RWPE2 (cell line): ENCODE data around the gene CHCHD3.

Experiments used
- ATAC-seq: fragments of 200-7000 bp; cut with Tn5 transposase; 3 replicates; pipeline ENCODE4 v1.9.1; 2021; ENCODE audit warnings: low read depth
- DNase-seq: peaks from one replicate; pipeline ENCODE4 v3.0.0-alpha.2; 2020; ENCODE audit warnings: low spot score
- H3K27ac ChIP-seq: fragments of 450-650 bp; 2 replicates; pipeline ENCODE4 v1.5.1; 2017; ENCODE audit warnings: mild to moderate bottlenecking; ENCODE audit not compliant: poor library complexity, severe bottlenecking
- H3K27me3 ChIP-seq: fragments of 250-450 bp; sonication (Bioruptor Pico); 2 replicates; pipeline ENCODE4 v1.5.1; 2021; ENCODE audit warnings: mild to moderate bottlenecking, moderate library complexity; ENCODE audit not compliant: insufficient read depth, poor library complexity, severe bottlenecking
- H3K36me3 ChIP-seq: fragments of 250-450 bp; sonication (Bioruptor Pico); 2 replicates; pipeline ENCODE4 v1.5.1; 2020; ENCODE audit warnings: low read depth, mild to moderate bottlenecking, moderate library complexity
- H3K4me1 ChIP-seq: fragments of 250-450 bp; sonication (Bioruptor Pico); 2 replicates; pipeline ENCODE4 v1.5.1; 2021; ENCODE audit warnings: mild to moderate bottlenecking, moderate library complexity; ENCODE audit not compliant: insufficient read depth, poor library complexity, severe bottlenecking
- H3K4me3 ChIP-seq: fragments of 250-450 bp; sonication (Bioruptor Pico); 2 replicates; pipeline ENCODE4 v1.5.1; 2021; ENCODE audit warnings: mild to moderate bottlenecking, moderate library complexity; ENCODE audit not compliant: severe bottlenecking
- H3K9me3 ChIP-seq: fragments of 250-450 bp; sonication (Bioruptor Pico); 2 replicates; pipeline ENCODE4 v1.5.1; 2021; ENCODE audit warnings: mild to moderate bottlenecking, moderate library complexity; ENCODE audit not compliant: severe bottlenecking
- TF ChIP-seq, protein P1 (sequence below): fragments of 450-650 bp; IDR thresholded peaks from one replicate; pipeline ENCODE4 v1.5.1; 2017; ENCODE audit warnings: mild to moderate bottlenecking, moderate library complexity; ENCODE audit not compliant: poor library complexity, severe bottlenecking

CHCHD3 gene

DNA sequence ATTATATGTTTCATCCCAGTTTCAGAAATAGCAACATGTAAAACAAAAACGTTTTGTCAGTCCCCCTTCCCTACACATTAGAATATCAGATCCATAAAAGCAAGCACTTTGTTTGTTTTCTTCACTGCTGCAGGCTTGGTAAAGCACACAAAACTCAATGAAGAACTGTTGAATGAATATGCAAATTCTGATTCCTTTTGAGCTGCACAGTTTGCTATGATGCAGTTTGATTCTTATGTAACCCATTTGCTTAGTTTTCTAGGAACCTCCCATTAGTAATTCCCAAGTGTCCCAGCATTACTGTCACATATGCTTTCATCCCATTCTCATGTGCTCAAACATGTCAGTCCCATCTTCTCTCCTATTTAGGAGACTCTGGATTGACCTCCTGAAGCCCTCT is 26.1 kb upstream of the CHCHD3 start:
- no peak for ATAC-seq
- Histone ChIP-seq H3K36me3 (no peaks in the 10 kb centered on the region), H3K4me1 (no peaks in the 10 kb centered on the region), H3K4me3 (no peak overlapping the region), H3K9me3 (no peaks in the 10 kb centered on the region), H3K27me3 (peaks cover 2% of the 10 kb centered on the region), H3K27ac (no peak overlapping the region)
- TF ChIP-seq, protein P1, sequence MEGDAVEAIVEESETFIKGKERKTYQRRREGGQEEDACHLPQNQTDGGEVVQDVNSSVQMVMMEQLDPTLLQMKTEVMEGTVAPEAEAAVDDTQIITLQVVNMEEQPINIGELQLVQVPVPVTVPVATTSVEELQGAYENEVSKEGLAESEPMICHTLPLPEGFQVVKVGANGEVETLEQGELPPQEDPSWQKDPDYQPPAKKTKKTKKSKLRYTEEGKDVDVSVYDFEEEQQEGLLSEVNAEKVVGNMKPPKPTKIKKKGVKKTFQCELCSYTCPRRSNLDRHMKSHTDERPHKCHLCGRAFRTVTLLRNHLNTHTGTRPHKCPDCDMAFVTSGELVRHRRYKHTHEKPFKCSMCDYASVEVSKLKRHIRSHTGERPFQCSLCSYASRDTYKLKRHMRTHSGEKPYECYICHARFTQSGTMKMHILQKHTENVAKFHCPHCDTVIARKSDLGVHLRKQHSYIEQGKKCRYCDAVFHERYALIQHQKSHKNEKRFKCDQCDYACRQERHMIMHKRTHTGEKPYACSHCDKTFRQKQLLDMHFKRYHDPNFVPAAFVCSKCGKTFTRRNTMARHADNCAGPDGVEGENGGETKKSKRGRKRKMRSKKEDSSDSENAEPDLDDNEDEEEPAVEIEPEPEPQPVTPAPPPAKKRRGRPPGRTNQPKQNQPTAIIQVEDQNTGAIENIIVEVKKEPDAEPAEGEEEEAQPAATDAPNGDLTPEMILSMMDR: no peak
- DNase-seq: no peak

DNA sequence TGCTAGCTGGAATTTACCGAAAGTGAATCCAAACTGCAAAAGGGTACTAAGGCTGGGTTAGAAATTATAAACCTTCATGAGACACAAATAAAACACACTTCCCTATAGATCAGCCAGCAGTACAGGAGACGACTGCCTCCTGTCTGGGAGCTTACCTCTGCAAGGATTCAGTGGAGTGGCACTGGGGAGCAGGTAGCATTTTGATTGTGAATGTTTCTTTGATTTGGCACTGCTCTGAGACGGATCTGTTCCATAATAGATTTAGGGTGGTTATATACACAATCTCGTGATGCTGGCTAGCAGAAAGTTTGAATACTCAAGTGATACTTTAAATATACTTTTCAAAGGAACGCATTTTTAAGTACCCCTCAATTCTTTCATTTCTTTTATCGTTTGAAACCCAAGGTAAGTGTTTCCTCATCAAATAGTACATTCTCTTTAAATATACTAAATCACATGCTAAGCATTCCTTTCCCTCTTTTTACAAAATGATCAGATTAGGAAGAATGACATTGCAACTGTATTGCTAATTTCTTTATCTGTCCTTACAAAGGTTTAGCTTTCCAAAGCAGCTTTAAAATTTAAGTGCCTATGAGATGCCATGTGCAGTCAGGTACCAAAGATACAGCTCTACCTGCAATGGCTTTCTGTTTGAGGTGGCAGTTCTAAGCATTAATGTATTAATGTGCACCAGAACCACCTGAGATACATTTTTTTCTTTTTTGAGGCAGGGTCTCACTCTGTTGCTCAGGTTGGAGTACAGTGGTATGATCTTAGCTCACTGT is 20.6 kb upstream of the CHCHD3 start:
- H3K4me3 ChIP-seq: no peak overlapping the region
- no peak overlapping the region for H3K27ac ChIP-seq
- ATAC-seq: no peak
- TF ChIP-seq, protein P1: no peak
- H3K27me3 ChIP-seq: peaks cover 2% of the 10 kb centered on the region
- no peaks in the 10 kb centered on the region for H3K36me3 ChIP-seq
- no peaks in the 10 kb centered on the region for H3K9me3 ChIP-seq
- no peaks in the 10 kb centered on the region for H3K4me1 ChIP-seq
- DNase-seq: no peak

DNA sequence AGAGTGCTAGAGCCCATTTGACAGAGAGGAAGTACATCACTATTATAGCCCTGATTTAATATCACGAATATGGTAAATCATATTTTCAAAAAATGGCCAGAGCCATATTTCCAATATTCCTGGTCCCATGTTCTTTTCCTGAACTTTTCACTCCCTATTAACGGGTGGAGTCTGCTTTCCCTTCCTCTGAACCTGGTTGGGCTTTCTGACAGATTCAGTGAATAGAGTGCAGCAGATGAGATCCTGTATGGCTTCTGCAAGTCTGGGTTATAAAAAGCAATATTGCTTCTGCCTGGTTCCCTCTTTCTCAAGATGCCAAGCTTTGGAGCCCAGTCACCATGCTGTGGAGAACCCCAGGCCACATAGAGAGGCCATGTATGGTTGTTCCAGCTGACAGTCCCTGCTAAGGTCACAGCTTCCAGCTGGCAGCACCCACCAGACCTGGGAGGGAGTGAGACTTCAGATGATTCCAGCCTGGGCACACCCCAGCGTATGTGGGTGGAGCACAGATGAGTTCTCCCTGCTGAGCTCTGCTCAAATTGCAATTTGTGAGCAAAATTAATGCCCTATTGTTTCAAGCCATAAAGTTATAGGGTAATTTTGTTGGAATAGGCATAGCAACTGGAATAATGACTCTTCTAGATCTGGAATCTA is 17.9 kb upstream of the CHCHD3 start:
- DNase-seq (no peak), ATAC-seq (no peak)
- no peak overlapping the region for H3K4me3 ChIP-seq
- H3K9me3 ChIP-seq: no peaks in the 10 kb centered on the region
- no peaks in the 10 kb centered on the region for H3K4me1 ChIP-seq
- H3K27me3 ChIP-seq: peaks cover 2% of the 10 kb centered on the region
- TF ChIP-seq, protein P1: no peak
- H3K27ac ChIP-seq: no peak overlapping the region
- H3K36me3 ChIP-seq: no peaks in the 10 kb centered on the region

DNA sequence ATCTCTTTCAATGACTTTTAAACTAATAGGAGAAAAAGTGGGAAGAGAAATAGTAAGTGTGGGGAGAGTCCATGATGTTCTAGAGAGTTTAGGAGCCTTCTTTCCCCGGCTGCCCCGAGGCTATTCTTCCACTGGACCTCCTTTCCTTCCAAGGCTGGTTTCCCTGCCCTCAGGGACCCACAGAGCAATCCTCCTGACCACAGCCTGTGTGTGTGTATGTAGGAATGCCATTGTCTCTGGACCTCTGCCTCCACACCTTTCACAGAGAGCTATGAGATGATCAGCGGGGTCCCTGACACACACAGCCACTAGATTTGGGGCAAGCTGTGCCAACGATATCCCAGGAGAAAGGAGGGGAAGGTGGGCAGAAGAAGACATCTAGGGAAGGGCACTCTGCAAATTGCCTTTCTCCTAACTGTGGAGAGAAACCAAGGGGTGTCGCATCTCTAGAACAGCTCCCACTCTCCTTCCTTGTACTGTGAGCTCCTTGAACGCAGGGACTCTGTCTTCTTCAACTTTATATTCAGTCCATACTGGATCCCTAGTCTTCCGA is 13.3 kb upstream of the CHCHD3 start:
- H3K27me3 ChIP-seq: no peaks in the 10 kb centered on the region
- TF ChIP-seq, protein P1: no peak
- ATAC-seq: no peak

More for the DNA sequence above, 13.3 kb upstream of the CHCHD3 start:
- Histone ChIP-seq H3K4me3 (no peak overlapping the region), H3K36me3 (no peaks in the 10 kb centered on the region), H3K9me3 (no peaks in the 10 kb centered on the region), H3K4me1 (no peaks in the 10 kb centered on the region), H3K27ac (no peak overlapping the region)
- no peak for DNase-seq
